Hepatocyte (in vitro differentiated cells): ENCODE results near the gene PRRC2A. TPM values are rescaled to one million over a fixed set of nuclear protein-coding genes. Genes with fewer than 3 reads are reported as not detected.

Source experiments
- DNase-seq: peaks from one replicate; pipeline ENCODE4 v3.0.0-alpha.2; 2016; ENCODE audit warnings: low spot score
- H2AFZ ChIP-seq: fragments of 200-600 bp; sonication (generic); 2 replicates; pipeline ENCODE4 v1.6.0; 2016; ENCODE audit warnings: antibody characterized with exemption, mild to moderate bottlenecking
- H3K27ac ChIP-seq: fragments of 200-600 bp; sonication (generic); 2 replicates; pipeline ENCODE4 v1.5.1; 2016; ENCODE audit warnings: mild to moderate bottlenecking
- H3K27me3 ChIP-seq: fragments of 200-600 bp; sonication (generic); 2 replicates; pipeline ENCODE4 v1.6.1; 2016
- H3K36me3 ChIP-seq: fragments of 200-600 bp; sonication (generic); replicated peaks from 2 replicates; pipeline ENCODE4 v1.5.1; 2016; ENCODE audit warnings: low read depth; ENCODE audit not compliant: insufficient read depth
- H3K4me1 ChIP-seq: fragments of 200-600 bp; sonication (generic); 2 replicates; pipeline ENCODE4 v1.5.1; 2016; ENCODE audit warnings: mild to moderate bottlenecking, moderate library complexity; ENCODE audit not compliant: insufficient read depth
- H3K4me2 ChIP-seq: fragments of 200-600 bp; sonication (generic); 2 replicates; pipeline ENCODE4 v1.6.0; 2016
- H3K4me3 ChIP-seq: fragments of 200-600 bp; sonication (generic); 2 replicates; pipeline ENCODE4 v1.5.1; 2016; ENCODE audit warnings: mild to moderate bottlenecking
- H3K79me2 ChIP-seq: fragments of 200-600 bp; sonication (generic); 2 replicates; pipeline ENCODE4 v1.6.0; 2017; ENCODE audit warnings: mild to moderate bottlenecking
- H3K9me2 ChIP-seq: fragments of 200-600 bp; sonication (generic); replicated peaks from 2 replicates; pipeline ENCODE4 v1.6.0; 2017; ENCODE audit warnings: mild to moderate bottlenecking; ENCODE audit not compliant: insufficient read depth
- H3K9me3 ChIP-seq: fragments of 200-600 bp; sonication (generic); 2 replicates; pipeline ENCODE4 v1.5.1; 2016; ENCODE audit warnings: low read depth, mild to moderate bottlenecking
- H4K20me1 ChIP-seq: fragments of 200-600 bp; sonication (generic); 2 replicates; pipeline ENCODE4 v1.6.0; 2016; ENCODE audit warnings: mild to moderate bottlenecking; ENCODE audit not compliant: insufficient read depth, poor library complexity, severe bottlenecking
- EZH2 ChIP-seq: fragments of 200-600 bp; sonication (generic); IDR thresholded peaks from 2 replicates; pipeline ENCODE4 v1.6.1; 2016; ENCODE audit warnings: antibody characterized with exemption, mild to moderate bottlenecking, borderline replicate concordance
- EZH2phosphoT487 ChIP-seq: fragments of 200-600 bp; sonication (generic); IDR thresholded peaks from one replicate; pipeline ENCODE4 v1.6.1; 2018; ENCODE audit warnings: antibody characterized with exemption, mild to moderate bottlenecking, low read depth, moderate library complexity; ENCODE audit not compliant: unreplicated experiment, severe bottlenecking
- WGBS: methylation state at CpG from one replicate; pipeline ENCODE4 v1.1.6; 2016; ENCODE audit warnings: low lambda C conversion rate; ENCODE audit errors: missing lambda C conversion rate; 5-methylcytosine and 5-hydroxymethylcytosine counted together
- polyA plus RNA-seq: library from polyadenylated mRNA; unstranded; fragments of >200 nt; fragmentation: Nextera tagmentation; extraction: Ambion mirVana; gene quantifications from 2 replicates; pipeline ENCODE4 v1.2.1, GENCODE V29; 2016
- total RNA-seq: library from RNA; depleted of rRNA; stranded (reverse); fragments of >200 nt; gene quantifications from 2 replicates; pipeline ENCODE4 v1.2.3, GENCODE V29; 2014
- TF ChIP-seq, protein P1 (sequence below): fragments of 200-600 bp; sonication (generic); IDR thresholded peaks from 2 replicates; pipeline ENCODE4 v1.5.1; 2016; ENCODE audit warnings: antibody characterized with exemption, mild to moderate bottlenecking; ENCODE audit not compliant: poor library complexity

Gene PRRC2A
- total and polyA plus RNA-seq, 2 experiments from 2014 or later, result 47.5 to 50.2 TPM

DNA sequence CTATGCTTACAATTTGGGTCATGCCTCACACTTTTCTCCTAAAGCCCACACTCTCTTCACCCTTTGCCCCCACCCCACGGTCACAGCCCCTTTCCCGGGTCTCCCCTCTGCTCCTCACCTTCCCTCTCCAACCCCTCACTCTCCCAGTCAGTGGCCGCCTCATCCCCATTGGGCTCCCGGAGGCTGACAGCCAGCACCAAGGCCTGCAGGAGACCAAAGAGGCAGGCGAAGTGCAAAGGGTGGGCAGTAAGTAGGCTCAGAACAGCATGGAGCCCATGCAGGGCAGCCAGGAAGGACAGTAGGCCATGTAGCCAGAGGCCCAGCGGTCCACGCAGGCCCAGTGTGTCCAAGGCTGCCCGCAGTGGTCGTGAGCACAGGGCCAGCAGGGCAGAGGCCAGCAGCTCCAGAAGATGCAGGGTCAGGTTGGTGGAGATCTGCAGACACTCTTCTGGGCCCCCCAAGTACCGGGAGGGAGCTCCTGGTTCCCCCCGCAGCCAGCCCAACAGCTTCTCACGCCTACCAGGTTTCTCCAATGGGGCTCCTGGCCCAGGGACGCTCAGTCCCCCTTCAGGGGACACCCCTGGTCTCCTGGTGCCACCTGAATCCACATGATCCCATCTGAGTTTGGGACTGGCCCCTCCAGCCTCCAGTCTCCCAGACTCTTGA is 38.6 kb downstream of the PRRC2A start:
- H3K79me2 ChIP-seq, result peaks cover 75% of the 10 kb centered on the region
- H4K20me1 ChIP-seq, result peaks cover 13% of the 10 kb centered on the region
- no peaks in the 10 kb centered on the region for H3K9me2 ChIP-seq
- H3K27me3 ChIP-seq, result no peaks in the 10 kb centered on the region
- TF ChIP-seq EZH2phosphoT487, result no peak
- no peak for DNase-seq
- peaks cover 32% of the 10 kb centered on the region for H3K4me1 ChIP-seq
- no peaks in the 10 kb centered on the region for H3K36me3 ChIP-seq
- WGBS, result 88% methylated on average over 13 of the region's 13 CpGs
- no peaks in the 10 kb centered on the region for H3K9me3 ChIP-seq
- H3K4me3 ChIP-seq, result peak overlapping the region; percentile 55
- H3K4me2 ChIP-seq, result peak overlapping the region; percentile 97
- no peak overlapping the region for H3K27ac ChIP-seq
- H2AFZ ChIP-seq, result no peak overlapping the region

DNA sequence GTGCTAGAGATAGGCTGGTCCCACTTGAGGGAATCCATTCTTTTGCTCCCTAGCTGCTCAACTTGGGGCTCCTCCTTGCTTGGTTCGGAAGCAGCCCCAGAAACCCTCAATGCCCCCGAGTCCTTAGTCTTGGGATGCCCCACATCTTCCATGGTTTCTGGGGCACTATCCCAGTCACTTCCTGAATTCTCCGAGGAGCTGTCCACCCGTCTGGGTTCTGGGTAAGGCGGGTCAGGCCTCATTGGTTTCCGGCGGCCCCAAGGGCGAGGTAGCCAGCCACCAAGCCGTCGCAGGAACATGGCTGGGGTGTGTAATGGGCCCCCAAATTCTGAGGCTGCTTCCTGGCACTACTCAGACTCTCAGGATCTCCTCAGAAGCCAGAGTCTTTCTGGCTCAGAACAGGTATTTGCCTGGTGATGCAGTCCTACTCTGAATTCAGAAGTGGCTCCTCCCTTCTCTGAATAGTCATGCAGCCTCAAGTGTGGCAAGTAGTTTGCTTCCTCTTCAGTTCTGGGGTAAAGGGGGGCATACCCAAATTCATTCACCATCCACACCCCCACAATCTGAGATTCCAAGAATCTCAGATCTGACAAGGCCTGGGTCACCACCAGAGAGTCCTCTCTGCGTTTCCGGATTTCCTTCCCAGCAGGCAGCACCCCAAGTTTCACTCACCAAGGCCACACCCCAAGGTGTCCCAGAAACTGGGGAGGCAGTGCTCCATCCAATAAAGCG is 39.3 kb downstream of the PRRC2A start:
- peak; percentile 46 for DNase-seq
- peak overlapping the region; percentile 89 for H3K27ac ChIP-seq
- peaks cover 70% of the 10 kb centered on the region for H3K79me2 ChIP-seq
- no peak overlapping the region for H2AFZ ChIP-seq
- H3K9me2 ChIP-seq, result no peaks in the 10 kb centered on the region
- peaks cover 13% of the 10 kb centered on the region for H4K20me1 ChIP-seq
- peak overlapping the region; percentile 55 for H3K4me3 ChIP-seq
- TF ChIP-seq EZH2, result no peak
- TF ChIP-seq, protein P1, sequence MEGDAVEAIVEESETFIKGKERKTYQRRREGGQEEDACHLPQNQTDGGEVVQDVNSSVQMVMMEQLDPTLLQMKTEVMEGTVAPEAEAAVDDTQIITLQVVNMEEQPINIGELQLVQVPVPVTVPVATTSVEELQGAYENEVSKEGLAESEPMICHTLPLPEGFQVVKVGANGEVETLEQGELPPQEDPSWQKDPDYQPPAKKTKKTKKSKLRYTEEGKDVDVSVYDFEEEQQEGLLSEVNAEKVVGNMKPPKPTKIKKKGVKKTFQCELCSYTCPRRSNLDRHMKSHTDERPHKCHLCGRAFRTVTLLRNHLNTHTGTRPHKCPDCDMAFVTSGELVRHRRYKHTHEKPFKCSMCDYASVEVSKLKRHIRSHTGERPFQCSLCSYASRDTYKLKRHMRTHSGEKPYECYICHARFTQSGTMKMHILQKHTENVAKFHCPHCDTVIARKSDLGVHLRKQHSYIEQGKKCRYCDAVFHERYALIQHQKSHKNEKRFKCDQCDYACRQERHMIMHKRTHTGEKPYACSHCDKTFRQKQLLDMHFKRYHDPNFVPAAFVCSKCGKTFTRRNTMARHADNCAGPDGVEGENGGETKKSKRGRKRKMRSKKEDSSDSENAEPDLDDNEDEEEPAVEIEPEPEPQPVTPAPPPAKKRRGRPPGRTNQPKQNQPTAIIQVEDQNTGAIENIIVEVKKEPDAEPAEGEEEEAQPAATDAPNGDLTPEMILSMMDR, result no peak
- H3K4me1 ChIP-seq, result peaks cover 34% of the 10 kb centered on the region
- no peaks in the 10 kb centered on the region for H3K36me3 ChIP-seq
- peak overlapping the region; percentile 97 for H3K4me2 ChIP-seq
- 38% methylated on average over 13 of the region's 13 CpGs for WGBS
- H3K9me3 ChIP-seq, result no peaks in the 10 kb centered on the region
- no peaks in the 10 kb centered on the region for H3K27me3 ChIP-seq

DNA sequence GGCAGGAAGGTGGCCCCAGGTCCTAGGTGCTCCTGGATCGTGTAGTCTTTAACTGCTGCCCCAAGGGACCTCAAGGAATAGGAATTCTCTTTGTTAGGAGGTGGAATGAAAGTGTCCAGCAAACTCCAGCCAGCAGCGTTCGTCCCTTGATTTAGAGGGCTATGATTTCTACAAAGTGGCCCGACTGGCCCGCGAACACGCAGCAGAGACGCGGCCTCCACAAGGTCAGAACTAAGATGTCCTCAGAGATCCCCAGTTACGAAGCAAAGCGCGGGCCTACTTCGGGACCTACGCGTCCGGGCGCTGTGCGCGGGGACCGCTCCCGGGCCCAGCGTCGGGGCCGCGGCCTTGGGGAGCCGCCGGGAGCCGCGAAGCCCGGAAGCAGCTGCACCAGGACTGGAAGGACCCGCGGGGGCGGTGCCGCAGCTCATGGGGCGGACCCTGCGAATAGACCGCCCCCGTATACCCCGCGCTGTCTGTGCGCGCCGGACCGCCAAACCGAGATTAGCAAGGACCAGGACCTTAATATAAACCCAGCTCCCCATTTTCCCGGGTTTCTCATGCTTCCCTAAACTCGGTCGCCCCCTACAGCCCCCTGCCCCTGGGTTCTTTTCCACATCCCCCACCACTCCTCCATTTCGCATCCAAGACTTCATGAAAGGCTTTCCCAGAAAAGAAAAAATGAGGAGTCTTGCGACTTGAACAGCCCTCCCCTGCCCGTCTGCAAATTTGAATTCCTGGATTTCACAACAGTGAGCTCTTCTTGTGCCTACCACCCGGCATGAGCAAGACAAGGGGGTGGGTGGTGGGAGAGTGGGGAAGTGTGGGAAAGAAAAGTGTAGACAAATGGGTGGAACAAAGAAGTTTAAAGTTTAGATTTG is 40.1 kb downstream of the PRRC2A start, which contains the start of gene C6orf47:
Gene C6orf47 (minus strand): TSS at position 398 of the 881 bp plus-strand sequence. CDS start 831 bp downstream, outside the sequence.
- WGBS, result under 1% methylated on average over 51 of the region's 52 CpGs
- H3K4me1 ChIP-seq, result peaks cover 34% of the 10 kb centered on the region
- TF ChIP-seq, protein P1, result no peak
- no peak for TF ChIP-seq EZH2phosphoT487
- TF ChIP-seq EZH2, result no peak
- peak within 1 kb of the TSS; percentile 55 for H3K4me3 ChIP-seq
- H3K27ac ChIP-seq, result peak within 1 kb of the TSS; percentile 89
- peaks cover 13% of the 10 kb centered on the region for H4K20me1 ChIP-seq
- no peaks in the 10 kb centered on the region for H3K27me3 ChIP-seq
- H3K36me3 ChIP-seq, result no peaks in the 10 kb centered on the region
- H3K9me3 ChIP-seq, result no peaks in the 10 kb centered on the region
- peak within 1 kb of the TSS; percentile 45 for H2AFZ ChIP-seq
- peak; percentile 93 for DNase-seq
- H3K79me2 ChIP-seq, result peaks cover 70% of the 10 kb centered on the region
- no peaks in the 10 kb centered on the region for H3K9me2 ChIP-seq
- peak within 1 kb of the TSS; percentile 97 for H3K4me2 ChIP-seq
